Measurements from ENCODE around the gene STAT5A.
"Not testable (repeated sequence)": the region's sequence is repeated elsewhere in the genome, so short reads cannot be mapped to it uniquely, and the experiment has no call there.

The STAT5A gene

GRCh38 chr17:42249681-42250446 lies 38.4 kb upstream of the STAT5A start:
- Histone ChIP-seq H3K27me3 (ENCODE audit: control insufficient read depth, insufficient read depth, low read length) (no peaks in the 10 kb centered on the region), H3K27ac (ENCODE audit: low read depth, low read length) (no peak overlapping the region), H3K4me1 (ENCODE audit: control insufficient read depth, insufficient read depth, low read length) (no peaks in the 10 kb centered on the region; the same call in 1 of the 2 replicates), H3K4me3 (ENCODE audit: low read depth, low read length) (no peak overlapping the region), H3K9me3 (ENCODE audit: control insufficient read depth, insufficient read depth, low read length) (no peaks in the 10 kb centered on the region), H3K9ac (ENCODE audit: low read depth, low read length) (no peak overlapping the region), H3K36me3 (ENCODE audit: control insufficient read depth, insufficient read depth, low read length) (no peaks in the 10 kb centered on the region)

- Histone ChIP-seq H3K27me3 (ENCODE audit: control insufficient read depth, insufficient read depth, low read length) (no peaks in the 10 kb centered on the region), H3K4me3 (ENCODE audit: low read depth, low read length) (no peak overlapping the region), H3K9me3 (ENCODE audit: control insufficient read depth, insufficient read depth, low read length) (no peaks in the 10 kb centered on the region), H3K27ac (ENCODE audit: low read depth, low read length) (no peak overlapping the region), H3K9ac (ENCODE audit: low read depth, low read length) (no peak overlapping the region), H3K4me1 (ENCODE audit: control insufficient read depth, insufficient read depth, low read length) (no peaks in the 10 kb centered on the region; the same call in 1 of the 2 replicates), H3K36me3 (ENCODE audit: control insufficient read depth, insufficient read depth, low read length) (no peaks in the 10 kb centered on the region)
These were observed 37.2 kb upstream of the STAT5A start for GRCh38 chr17:42251115-42251514.

- H3K4me1 ChIP-seq (ENCODE audit: control insufficient read depth, insufficient read depth, low read length): no peaks in the 10 kb centered on the region; the same call in 1 of the 2 replicates
- no peak overlapping the region for H3K4me3 ChIP-seq (ENCODE audit: low read depth, low read length)
- H3K9ac ChIP-seq (ENCODE audit: low read depth, low read length): no peak overlapping the region
- H3K27me3 ChIP-seq (ENCODE audit: control insufficient read depth, insufficient read depth, low read length): no peaks in the 10 kb centered on the region
- no peak overlapping the region for H3K27ac ChIP-seq (ENCODE audit: low read depth, low read length)
- H3K36me3 ChIP-seq (ENCODE audit: control insufficient read depth, insufficient read depth, low read length): no peaks in the 10 kb centered on the region
- no peaks in the 10 kb centered on the region for H3K9me3 ChIP-seq (ENCODE audit: control insufficient read depth, insufficient read depth, low read length)
These were observed 35.4 kb upstream of the STAT5A start for GRCh38 chr17:42252597-42253550.

- no peaks in the 10 kb centered on the region; the same call in 1 of the 2 replicates for H3K4me1 ChIP-seq (ENCODE audit: control insufficient read depth, insufficient read depth, low read length)
- H3K27me3 ChIP-seq (ENCODE audit: control insufficient read depth, insufficient read depth, low read length): no peaks in the 10 kb centered on the region
- H3K9ac ChIP-seq (ENCODE audit: low read depth, low read length): no peak overlapping the region
- H3K36me3 ChIP-seq (ENCODE audit: control insufficient read depth, insufficient read depth, low read length): no peaks in the 10 kb centered on the region
- no peak overlapping the region for H3K4me3 ChIP-seq (ENCODE audit: low read depth, low read length)
- H3K9me3 ChIP-seq (ENCODE audit: control insufficient read depth, insufficient read depth, low read length): no peaks in the 10 kb centered on the region
- no peak overlapping the region for H3K27ac ChIP-seq (ENCODE audit: low read depth, low read length)
These were observed 34.7 kb upstream of the STAT5A start for GRCh38 chr17:42253578-42253977.

GRCh38 chr17:42255445-42255844 lies 32.9 kb upstream of the STAT5A start:
- no peaks in the 10 kb centered on the region; the same call in 1 of the 2 replicates for H3K4me1 ChIP-seq (ENCODE audit: control insufficient read depth, insufficient read depth, low read length)
- H3K9ac ChIP-seq (ENCODE audit: low read depth, low read length): no peak overlapping the region
- no peaks in the 10 kb centered on the region for H3K9me3 ChIP-seq (ENCODE audit: control insufficient read depth, insufficient read depth, low read length)
- H3K27me3 ChIP-seq (ENCODE audit: control insufficient read depth, insufficient read depth, low read length): no peaks in the 10 kb centered on the region
- no peak overlapping the region for H3K27ac ChIP-seq (ENCODE audit: low read depth, low read length)
- no peak overlapping the region for H3K4me3 ChIP-seq (ENCODE audit: low read depth, low read length)
- no peaks in the 10 kb centered on the region for H3K36me3 ChIP-seq (ENCODE audit: control insufficient read depth, insufficient read depth, low read length)

GRCh38 chr17:42260318-42260717 lies 28.0 kb upstream of the STAT5A start:
- H3K4me1 ChIP-seq (ENCODE audit: control insufficient read depth, insufficient read depth, low read length): no peaks in the 10 kb centered on the region
- H3K27ac ChIP-seq (ENCODE audit: low read depth, low read length): no peak overlapping the region
- H3K27me3 ChIP-seq (ENCODE audit: control insufficient read depth, insufficient read depth, low read length): no peaks in the 10 kb centered on the region
- H3K9ac ChIP-seq (ENCODE audit: low read depth, low read length): no peak overlapping the region
- H3K4me3 ChIP-seq (ENCODE audit: low read depth, low read length): no peak overlapping the region
- H3K36me3 ChIP-seq (ENCODE audit: control insufficient read depth, insufficient read depth, low read length): no peaks in the 10 kb centered on the region
- no peaks in the 10 kb centered on the region for H3K9me3 ChIP-seq (ENCODE audit: control insufficient read depth, insufficient read depth, low read length)

- not testable (repeated sequence) for H3K36me3 ChIP-seq (ENCODE audit: control insufficient read depth, insufficient read depth, low read length); H3K9me3 ChIP-seq (ENCODE audit: control insufficient read depth, insufficient read depth, low read length); H3K9ac ChIP-seq (ENCODE audit: low read depth, low read length); H3K4me3 ChIP-seq (ENCODE audit: low read depth, low read length); H3K4me1 ChIP-seq (ENCODE audit: control insufficient read depth, insufficient read depth, low read length); H3K27ac ChIP-seq (ENCODE audit: low read depth, low read length); H3K27me3 ChIP-seq (ENCODE audit: control insufficient read depth, insufficient read depth, low read length)
These were observed 23.9 kb upstream of the STAT5A start for GRCh38 chr17:42264366-42264765.

GRCh38 chr17:42266462-42266861 lies 21.8 kb upstream of the STAT5A start:
- Histone ChIP-seq H3K9ac (ENCODE audit: low read depth, low read length) (no peak overlapping the region), H3K27me3 (ENCODE audit: control insufficient read depth, insufficient read depth, low read length) (no peaks in the 10 kb centered on the region), H3K27ac (ENCODE audit: low read depth, low read length) (no peak overlapping the region), H3K4me3 (ENCODE audit: low read depth, low read length) (no peak overlapping the region), H3K9me3 (ENCODE audit: control insufficient read depth, insufficient read depth, low read length) (no peaks in the 10 kb centered on the region), H3K4me1 (ENCODE audit: control insufficient read depth, insufficient read depth, low read length) (peaks cover 11% of the 10 kb centered on the region), H3K36me3 (ENCODE audit: control insufficient read depth, insufficient read depth, low read length) (no peaks in the 10 kb centered on the region)

- Histone ChIP-seq H3K9me3 (ENCODE audit: control insufficient read depth, insufficient read depth, low read length) (no peaks in the 10 kb centered on the region), H3K27ac (ENCODE audit: low read depth, low read length) (no peak overlapping the region), H3K4me1 (ENCODE audit: control insufficient read depth, insufficient read depth, low read length) (peaks cover 18% of the 10 kb centered on the region), H3K27me3 (ENCODE audit: control insufficient read depth, insufficient read depth, low read length) (no peaks in the 10 kb centered on the region), H3K9ac (ENCODE audit: low read depth, low read length) (no peak overlapping the region), H3K4me3 (ENCODE audit: low read depth, low read length) (no peak overlapping the region), H3K36me3 (ENCODE audit: control insufficient read depth, insufficient read depth, low read length) (no peaks in the 10 kb centered on the region)
These were observed 21.2 kb upstream of the STAT5A start for GRCh38 chr17:42266918-42267766.

GRCh38 chr17:42268236-42268635 lies 20.1 kb upstream of the STAT5A start:
- no peaks in the 10 kb centered on the region for H3K9me3 ChIP-seq (ENCODE audit: control insufficient read depth, insufficient read depth, low read length)
- H3K9ac ChIP-seq (ENCODE audit: low read depth, low read length): no peak overlapping the region
- H3K36me3 ChIP-seq (ENCODE audit: control insufficient read depth, insufficient read depth, low read length): no peaks in the 10 kb centered on the region
- no peak overlapping the region for H3K27ac ChIP-seq (ENCODE audit: low read depth, low read length)
- H3K27me3 ChIP-seq (ENCODE audit: control insufficient read depth, insufficient read depth, low read length): no peaks in the 10 kb centered on the region
- H3K4me3 ChIP-seq (ENCODE audit: low read depth, low read length): no peak overlapping the region
- peaks cover 29% of the 10 kb centered on the region for H3K4me1 ChIP-seq (ENCODE audit: control insufficient read depth, insufficient read depth, low read length)
